GM18517 (cell line): Measurements from ENCODE around the gene MED26.

Source experiments
- ATAC-seq: cut with Tn5 transposase; IDR thresholded peaks from one replicate; pipeline ENCODE4 v1.9.1; 2021; ENCODE audit warnings: mild to moderate bottlenecking, moderate library complexity; ENCODE audit not compliant: unreplicated experiment

MED26 gene

GRCh38 chr19:16591803-16592556, 36.0 kb downstream of the MED26 start:
- no peak for ATAC-seq

- ATAC-seq = no peak
These were observed 36.9 kb downstream of the MED26 start for GRCh38 chr19:16590876-16591802.

- no peak for ATAC-seq
These were observed 38.1 kb downstream of the MED26 start for GRCh38 chr19:16589917-16590316.

GRCh38 chr19:16588824-16589577, 39.0 kb downstream of the MED26 start:
- ATAC-seq = no peak

GRCh38 chr19:16587833-16588823, 39.9 kb downstream of the MED26 start:
- ATAC-seq = peak; percentile 44

DNA sequence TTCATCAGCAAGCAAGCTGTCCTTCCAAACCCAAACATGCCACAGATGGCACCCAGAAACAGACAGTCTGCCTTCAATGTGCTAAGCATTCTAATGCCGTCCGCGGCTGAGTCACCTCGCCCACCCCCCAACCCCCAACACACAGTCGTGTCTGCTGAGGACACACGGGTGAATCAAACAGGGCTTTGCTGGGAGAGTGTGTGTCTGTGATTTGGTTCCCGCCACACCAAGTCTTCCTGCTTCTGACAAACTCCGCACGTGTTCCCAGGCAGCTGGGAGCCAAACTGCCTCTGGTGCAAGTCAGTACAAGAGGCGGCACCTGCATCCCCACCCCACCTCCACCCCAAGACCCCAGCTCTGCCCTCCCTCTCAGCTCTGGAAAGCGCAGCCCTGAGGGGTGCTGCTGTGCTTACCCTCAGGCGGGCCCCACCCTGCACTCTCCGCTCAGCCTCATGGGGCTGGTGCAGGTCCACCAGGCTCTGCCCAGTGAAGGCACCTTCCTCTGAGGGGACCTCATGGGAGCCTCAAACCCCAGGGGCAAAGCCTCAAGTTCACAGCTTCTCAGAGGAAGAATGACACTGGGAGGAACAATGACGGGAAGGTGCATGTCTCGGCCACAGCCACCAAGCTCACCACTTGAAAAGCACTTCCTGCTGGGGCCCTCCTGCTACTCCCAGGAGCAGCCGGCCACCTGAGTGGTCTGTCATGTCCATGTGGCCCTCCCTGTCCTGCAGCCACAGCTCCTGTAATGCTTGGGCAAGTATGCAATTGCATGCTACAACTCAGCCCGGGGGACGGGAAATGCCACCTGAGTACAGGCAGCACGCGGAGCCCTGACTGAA, 40.8 kb downstream of the MED26 start:
- ATAC-seq = no peak

GRCh38 chr19:16586477-16586871, 41.5 kb downstream of the MED26 start:
- ATAC-seq = no peak

DNA sequence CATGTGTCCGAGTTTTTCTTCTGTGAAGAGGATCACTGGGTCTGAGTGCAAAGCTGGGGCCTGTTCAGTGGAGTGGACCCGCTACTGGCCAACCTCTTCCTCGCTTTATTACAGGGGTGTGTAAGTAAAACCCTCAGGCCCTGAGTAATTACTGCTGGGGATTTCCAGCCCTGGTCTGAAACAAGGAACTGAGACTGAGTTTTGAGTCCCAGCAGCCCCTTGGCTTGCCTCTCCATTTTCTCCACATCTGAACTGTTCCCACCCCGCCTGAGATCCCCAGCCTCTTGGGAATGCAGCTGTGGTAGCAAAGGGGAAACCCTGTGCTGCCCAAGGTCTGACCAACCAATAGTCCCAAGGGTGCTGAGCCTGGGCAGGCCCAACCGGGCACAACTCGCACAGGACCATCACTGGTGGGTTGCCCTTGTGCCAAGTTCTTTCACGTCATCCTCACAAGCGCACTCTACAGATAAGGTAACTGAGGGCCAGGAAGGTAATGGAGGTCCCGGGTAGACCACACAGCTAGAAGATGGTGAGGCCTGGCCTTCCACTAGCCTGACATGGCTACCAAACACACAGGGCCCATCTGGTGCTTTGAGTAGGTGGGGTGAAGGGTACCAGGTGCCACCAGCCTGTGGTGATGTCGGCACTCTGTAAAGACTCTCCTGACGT, 42.1 kb downstream of the MED26 start:
- ATAC-seq = peak; percentile 37

DNA sequence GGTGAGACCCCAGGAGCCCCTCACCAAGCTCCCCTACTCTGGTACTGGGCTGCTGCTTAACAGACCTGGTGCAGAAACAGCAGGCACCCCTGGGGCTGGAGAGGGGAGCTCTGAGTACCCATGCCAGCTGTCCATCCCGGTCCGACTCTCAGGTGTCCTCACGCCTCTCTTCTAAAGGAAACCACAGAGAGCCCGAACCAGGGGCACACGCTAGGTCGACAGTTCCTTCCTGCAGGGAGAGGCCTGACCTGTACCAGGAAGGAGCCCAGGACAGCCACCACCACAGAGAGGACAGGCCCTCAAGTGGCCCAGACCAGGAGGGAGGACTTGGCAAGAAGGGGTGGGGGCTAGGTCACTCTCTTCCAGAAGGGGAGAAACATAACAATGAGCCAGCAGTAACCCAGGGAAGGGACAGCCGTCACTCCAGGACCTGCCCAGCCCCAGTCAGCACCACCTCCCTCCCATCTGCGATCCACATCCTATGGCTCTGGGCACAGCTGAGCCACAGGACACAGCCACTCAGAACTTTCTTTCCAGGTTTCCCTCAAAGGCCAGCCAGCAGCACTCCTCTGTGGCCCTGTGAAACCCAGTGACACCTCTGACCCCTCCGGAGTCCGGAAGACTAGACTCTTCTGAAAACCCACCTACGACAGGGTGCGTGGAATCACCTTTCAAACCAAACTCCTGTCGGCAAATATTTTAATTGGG, 42.8 kb downstream of the MED26 start:
- no peak for ATAC-seq

DNA sequence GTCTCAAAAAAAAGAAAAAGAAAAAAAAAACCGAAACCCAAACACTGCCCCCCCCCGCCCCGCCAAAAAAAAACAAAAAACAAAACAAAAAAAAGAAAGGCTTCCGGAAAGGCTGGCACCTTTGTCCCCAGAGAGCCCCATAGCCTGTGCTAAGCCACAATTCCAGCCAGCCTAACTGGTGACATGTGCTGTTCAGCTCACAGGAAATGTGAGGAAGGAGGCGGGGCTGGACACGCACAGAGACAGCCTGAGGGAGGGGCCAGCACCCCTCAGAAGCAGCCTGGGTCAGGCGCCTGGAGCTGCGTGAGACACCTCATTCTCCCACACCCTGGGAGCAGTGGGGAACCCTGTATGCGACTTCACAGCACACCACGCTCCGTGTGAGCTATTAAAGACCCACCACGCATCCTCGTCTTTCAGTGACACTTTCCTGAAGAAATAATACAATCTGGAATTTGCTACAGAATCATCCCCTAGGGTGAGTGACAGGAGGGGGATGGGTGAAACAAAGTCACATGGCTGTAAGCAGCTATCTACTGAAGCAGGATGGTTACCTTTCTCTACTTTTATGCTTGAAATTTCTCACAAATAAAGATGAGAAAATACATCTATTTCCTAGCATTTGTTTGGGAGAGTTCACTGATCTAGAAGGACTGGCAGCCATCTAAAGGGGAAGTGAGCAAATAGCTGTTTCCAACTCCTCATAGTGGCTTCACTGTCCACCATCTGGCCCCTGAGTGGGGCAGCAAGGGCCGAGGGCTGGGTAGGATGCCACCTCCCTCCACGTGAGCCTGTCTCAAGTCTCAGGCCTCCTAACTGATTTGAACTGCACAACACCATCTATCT, 43.5 kb downstream of the MED26 start:
- peak; percentile 53 for ATAC-seq

GRCh38 chr19:16582486-16583261, 45.3 kb downstream of the MED26 start:
- ATAC-seq = no peak

DNA sequence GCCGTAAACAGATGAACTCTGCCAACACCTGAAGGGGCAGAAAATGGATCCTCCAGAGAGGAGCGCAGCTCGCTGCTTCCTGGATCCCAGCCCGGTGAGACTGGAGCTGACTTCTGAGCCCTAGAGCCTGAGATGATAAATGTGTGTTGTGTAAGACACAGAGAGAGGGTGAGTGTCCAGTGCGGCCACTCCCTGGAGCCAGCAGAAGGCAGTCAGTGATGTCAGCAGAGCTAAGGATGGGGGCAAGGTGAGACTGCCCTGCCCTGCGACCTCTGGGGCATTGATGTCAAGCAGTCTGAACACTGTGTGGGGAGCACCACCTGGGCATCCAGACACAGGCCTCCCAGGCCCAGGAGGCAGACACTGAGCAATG, 46.0 kb downstream of the MED26 start:
- no peak for ATAC-seq

- no peak for ATAC-seq
These were observed 46.6 kb downstream of the MED26 start for GRCh38 chr19:16581145-16581970.

- ATAC-seq = no peak
These were observed 48.6 kb downstream of the MED26 start for GRCh38 chr19:16579381-16579780.

- ATAC-seq = no peak
These were observed 50.4 kb downstream of the MED26 start for GRCh38 chr19:16577531-16577985.
